Aorta (tissue), 5 donors: ENCODE measurements around the gene SHPK. TPM values are rescaled to one million over a fixed set of nuclear protein-coding genes. Genes with fewer than 3 reads are reported as not detected.

Source experiments
- ATAC-seq: fragments of 200-7000 bp; cut with Tn5 transposase; one replicate; pipeline ENCODE4 v1.9.1; 2022; ENCODE audit warnings: moderate library complexity; ENCODE audit not compliant: low FRiP score
- DNase-seq, 2 donors: peaks; one replicate each; pipeline ENCODE4 v3.0.0-alpha.2; 2020
- H3K27ac ChIP-seq, 2 donors: one replicate each; pipeline ENCODE4 v1.5.1; 2013; ENCODE audit warnings: low read length in 2 of 2, mild to moderate bottlenecking in 2 of 2, moderate library complexity in 2 of 2, control low read depth in 1 of 2, inconsistent platforms in 1 of 2, low read depth in 1 of 2
- H3K27me3 ChIP-seq, 2 donors: one replicate each; pipeline ENCODE4 v1.6.1; 2013; ENCODE audit warnings: control low read depth in 1 of 2, low read length in 1 of 2, mild to moderate bottlenecking in 1 of 2, moderate library complexity in 1 of 2; ENCODE audit not compliant: insufficient read depth in 2 of 2, control insufficient read depth in 1 of 2
- H3K36me3 ChIP-seq, 2 donors: one replicate each; pipeline ENCODE4 v1.6.1; 2013; ENCODE audit warnings: control low read depth in 1 of 2, low read length in 1 of 2, mild to moderate bottlenecking in 1 of 2; ENCODE audit not compliant: insufficient read depth in 2 of 2, control insufficient read depth in 1 of 2
- H3K4me1 ChIP-seq, 2 donors: one replicate each; pipeline ENCODE4 v1.6.1; 2013; ENCODE audit warnings: low read length in 2 of 2, control low read depth in 1 of 2, mild to moderate bottlenecking in 1 of 2, moderate library complexity in 1 of 2; ENCODE audit not compliant: insufficient read depth in 2 of 2, control insufficient read depth in 1 of 2
- H3K4me3 ChIP-seq, 2 donors: one replicate each; pipeline ENCODE4 v1.5.1; 2013; ENCODE audit warnings: low read length in 2 of 2, control low read depth in 1 of 2, mild to moderate bottlenecking in 1 of 2
- H3K9me3 ChIP-seq: one replicate; pipeline ENCODE4 v1.6.1; 2013; ENCODE audit warnings: mild to moderate bottlenecking, low read length; ENCODE audit not compliant: control insufficient read depth
- WGBS, 2 donors: extraction: QIAGEN DNeasy Blood & Tissue Kit; methylation state at CpG; one replicate each; pipeline ENCODE4 v1.1.7; 2013; 5-methylcytosine and 5-hydroxymethylcytosine counted together
- intact Hi-C, 2 donors: fragments of 100-400 bp; cut with DNase I; formaldehyde crosslinking; loops; one replicate each; pipeline versions ENCODE4 v1.14.2 to v1.15.0; 2022
- polyA plus RNA-seq, 2 donors: library from polyadenylated mRNA; stranded (reverse); fragments of 200-250 nt; gene quantifications; one replicate each; pipeline ENCODE4 v1.2.3, GENCODE V29; 2013
- total RNA-seq, 2 donors: library from RNA; stranded (reverse); fragmentation: NEBNext Ultra II Directional; extraction: Animal tissue kit (Norgen Biotek cat#: 25700); gene quantifications; one replicate each; pipeline ENCODE4 v1.2.1, GENCODE V29; 2021
- donor health status: healthy with polysubstance abuse.
- donor health status: Bipolar disorder and iron deficiency.
- donor health status: DM: no; HTN: no; CAD: no.
- donor health status: DM: no; HTN: no; CAD: no.
- donor health status: DM: yes; HTN: yes; CAD: no.

The SHPK gene
- total and polyA plus RNA-seq, 4 donors: 4.3 to 15.8 (median 7.1) TPM

GRCh38 chr17:3665834-3666233 is 29.8 kb upstream of the SHPK start:
- no peak for DNase-seq
- Histone ChIP-seq H3K9me3 (no peaks in the 10 kb centered on the region), H3K27ac (no peak overlapping the region), H3K4me3 (no peak overlapping the region), H3K36me3 (no peaks in the 10 kb centered on the region), H3K4me1 (peaks cover 0 to 2% of the 10 kb centered on the region in 2 donors), H3K27me3 (no peaks in the 10 kb centered on the region)
- WGBS, 2 donors: 53 to 54% methylated on average over 5 of the region's 5 CpGs
- ATAC-seq: no peak
- intact Hi-C loops: loop anchor here in 1 of 2 donors (5.0 kb wide), 1 partner anchor 56 kb away; the partner anchor contains the start of gene HASPIN

- ATAC-seq (no peak), DNase-seq (no peak)
- Histone ChIP-seq H3K27ac (no peak overlapping the region), H3K4me1 (no peaks in the 10 kb centered on the region), H3K9me3 (no peaks in the 10 kb centered on the region), H3K27me3 (no peaks in the 10 kb centered on the region), H3K36me3 (no peaks in the 10 kb centered on the region), H3K4me3 (no peak overlapping the region)
- intact Hi-C loops: no loop called here
- 85 to 88% methylated on average over 33 of the region's 33 CpGs for WGBS, 2 donors
Measured at GRCh38 chr17:3663102-3664011, 27.3 kb upstream of the SHPK start.

- ATAC-seq: peak; percentile 5
- intact Hi-C loops: loop anchor here in 1 of 2 donors (1.0 kb wide), 1 partner anchor 8 kb away; the partner anchor contains the start of genes EMC6 and TAX1BP3
Measured at GRCh38 chr17:3660311-3660891, 24.4 kb upstream of the SHPK start.

GRCh38 chr17:3659541-3660111 is 23.6 kb upstream of the SHPK start:
- 17 to 25% methylated on average over 22 of the region's 22 CpGs for WGBS, 2 donors
- intact Hi-C loops: loop anchor here in 1 of 2 donors (1.0 kb wide), 1 partner anchor 9 kb away; the partner anchor contains the start of genes EMC6 and TAX1BP3
- peak overlapping the region in 1 of 2 donors; percentile 89 for H3K27ac ChIP-seq
- ATAC-seq (peak; percentile 74), DNase-seq (peak; percentile 92 to 93)
- no peaks in the 10 kb centered on the region for H3K4me1 ChIP-seq
- H3K36me3 ChIP-seq: no peaks in the 10 kb centered on the region
- H3K27me3 ChIP-seq: no peaks in the 10 kb centered on the region
- no peaks in the 10 kb centered on the region for H3K9me3 ChIP-seq
- no peak overlapping the region for H3K4me3 ChIP-seq

More at GRCh38 chr17:3660311-3660891, 24.4 kb upstream of the SHPK start:
- no peak for DNase-seq
- Histone ChIP-seq H3K4me1 (no peaks in the 10 kb centered on the region), H3K9me3 (no peaks in the 10 kb centered on the region), H3K27me3 (no peaks in the 10 kb centered on the region), H3K36me3 (no peaks in the 10 kb centered on the region), H3K4me3 (no peak overlapping the region), H3K27ac (peak overlapping the region in 1 of 2 donors; percentile 89)
- 43 to 52% methylated on average over 23 of the region's 23 CpGs for WGBS, 2 donors

- WGBS, 2 donors: 66 to 68% methylated on average over 21 to 22 of the region's 22 CpGs
- ATAC-seq (peak; percentile 42), DNase-seq (no peak)
- Histone ChIP-seq H3K9me3 (no peaks in the 10 kb centered on the region), H3K4me1 (no peaks in the 10 kb centered on the region), H3K27me3 (no peaks in the 10 kb centered on the region), H3K4me3 (no peak overlapping the region), H3K36me3 (no peaks in the 10 kb centered on the region), H3K27ac (peak overlapping the region in 1 of 2 donors; percentile 89)
- intact Hi-C loops: no loop called here
Measured at GRCh38 chr17:3658784-3659449, 22.9 kb upstream of the SHPK start.

- no peaks in the 10 kb centered on the region for H3K4me1 ChIP-seq
- ATAC-seq (no peak), DNase-seq (no peak)
- H3K36me3 ChIP-seq: no peaks in the 10 kb centered on the region
- no peak overlapping the region for H3K27ac ChIP-seq
- no peaks in the 10 kb centered on the region for H3K27me3 ChIP-seq
- no peaks in the 10 kb centered on the region for H3K9me3 ChIP-seq
- H3K4me3 ChIP-seq: no peak overlapping the region
- WGBS, 2 donors: 89 to 91% methylated on average over 42 of the region's 42 CpGs
- intact Hi-C loops: no loop called here
Measured at GRCh38 chr17:3657874-3658783, 22.1 kb upstream of the SHPK start.

GRCh38 chr17:3657588-3657869 is 21.5 kb upstream of the SHPK start:
- DNase-seq: no peak
- no peaks in the 10 kb centered on the region for H3K36me3 ChIP-seq
- WGBS, 2 donors: 83 to 86% methylated on average over 7 of the region's 7 CpGs
- intact Hi-C loops: no loop called here
- no peak overlapping the region for H3K27ac ChIP-seq
- no peak overlapping the region for H3K4me3 ChIP-seq
- no peaks in the 10 kb centered on the region for H3K9me3 ChIP-seq
- ATAC-seq: no peak
- H3K4me1 ChIP-seq: no peaks in the 10 kb centered on the region
- H3K27me3 ChIP-seq: no peaks in the 10 kb centered on the region
